Calu3 (cell line): ENCODE results near the gene NAPSA. TPM values are rescaled to one million over a fixed set of nuclear protein-coding genes. Genes with fewer than 3 reads are reported as not detected.
"Not testable (repeated sequence)": the region's sequence is repeated elsewhere in the genome, so short reads cannot be mapped to it uniquely, and the experiment has no call there.

Experiments
- BruUV-seq: library from RNA; stranded (reverse); fragments of 400-500 nt; replicated peaks from 2 replicates; lab custom pipeline; 2021; lab: Mats Ljungman, UMichigan
- CTCF ChIA-PET: fragments of 300-600 bp; sonication (Branson Sonifier 250); formaldehyde crosslinking; loops from one replicate; lab custom pipeline; 2022; ENCODE audit warnings: antibody characterized with exemption; lab: Charles Lee
- DNase-seq: peaks from one replicate; pipeline ENCODE4 v3.0.0; 2022
- H3K27ac Mint-ChIP-seq: one replicate; pipeline ENCODE4 v1.8.0; 2022; ENCODE audit warnings: mixed read lengths; ENCODE audit not compliant: unreplicated experiment
- H3K27me3 Mint-ChIP-seq: one replicate; pipeline ENCODE4 v1.8.0; 2022; ENCODE audit warnings: mixed read lengths; ENCODE audit not compliant: unreplicated experiment
- H3K36me3 Mint-ChIP-seq: one replicate; pipeline ENCODE4 v1.8.0; 2022; ENCODE audit warnings: mild to moderate bottlenecking, moderate library complexity, mixed read lengths; ENCODE audit not compliant: insufficient read depth, unreplicated experiment
- H3K4me1 Mint-ChIP-seq: one replicate; pipeline ENCODE4 v1.8.0; 2022; ENCODE audit warnings: mild to moderate bottlenecking, low read depth, mixed read lengths; ENCODE audit not compliant: unreplicated experiment
- H3K4me3 Mint-ChIP-seq: one replicate; pipeline ENCODE4 v1.8.0; 2022; ENCODE audit warnings: mild to moderate bottlenecking, low read depth, moderate library complexity, mixed read lengths; ENCODE audit not compliant: unreplicated experiment
- H3K9me3 Mint-ChIP-seq: one replicate; pipeline ENCODE4 v1.8.0; 2022; ENCODE audit warnings: low read depth, mixed read lengths; ENCODE audit not compliant: unreplicated experiment
- intact Hi-C: fragments of 100-400 bp; cut with micrococcal nuclease; formaldehyde crosslinking; loops from one replicate; pipeline ENCODE4 v1.10.0; 2022; ENCODE audit not compliant: unreplicated experiment
- total RNA-seq: library from RNA; stranded (reverse); gene quantifications from 2 replicates; pipeline ENCODE4 v1.2.3, GENCODE V29; 2022
- TF ChIP-seq, protein P1 (sequence below): fragments of 200-600 bp; IDR thresholded peaks from one replicate; pipeline ENCODE4 v1.8.0; 2022; ENCODE audit warnings: antibody characterized with exemption; ENCODE audit not compliant: unreplicated experiment

NAPSA gene
- total RNA-seq, 1 experiment from 2014 or later: 1.9 TPM

DNA sequence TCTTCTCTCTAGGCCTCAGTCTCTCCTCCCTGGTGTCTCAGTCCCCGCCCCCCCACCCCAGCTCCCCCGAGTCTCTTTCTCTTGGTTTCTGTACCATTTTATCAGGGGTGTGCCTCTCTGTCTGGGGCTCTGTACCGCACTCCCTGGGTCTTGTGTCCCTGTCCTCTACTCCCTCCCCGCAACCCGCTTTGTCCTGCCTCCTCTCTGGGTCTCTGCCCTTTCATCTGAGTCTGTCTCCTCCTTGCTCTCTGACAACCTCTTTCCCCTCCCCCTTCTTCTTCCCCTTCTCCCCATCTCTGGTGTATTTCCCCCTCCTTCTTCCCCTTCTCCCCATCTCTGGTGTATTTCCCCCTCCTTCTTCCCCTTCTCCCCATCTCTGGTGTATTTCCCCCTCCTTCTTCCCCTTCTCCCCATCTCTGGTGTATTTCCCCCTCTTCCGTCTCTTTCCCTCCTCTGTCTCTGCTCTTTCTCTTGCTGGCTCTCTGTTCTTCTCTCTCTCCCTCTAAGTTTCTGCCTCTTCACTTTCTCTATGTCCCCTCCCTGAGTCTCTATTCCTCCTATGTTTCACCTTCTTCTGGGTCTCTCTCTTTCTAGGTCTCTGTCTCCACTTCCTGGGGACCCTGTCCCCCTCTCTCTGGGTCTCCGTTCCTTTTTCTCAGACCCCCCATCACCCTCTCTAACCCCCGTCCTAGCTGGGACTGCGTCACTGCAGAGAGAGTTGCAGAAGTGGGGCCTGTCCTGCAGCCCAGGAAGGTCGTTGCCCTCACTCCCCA is 34.0 kb downstream of the NAPSA start:
- CTCF ChIA-PET: no interaction called here
- intact Hi-C loops: no loop called here
- Mint-ChIP-seq H3K4me3 (peak overlapping the region; percentile 60), H3K27ac (peak overlapping the region; percentile 51), H3K9me3 (peaks cover 5% of the 10 kb centered on the region), H3K27me3 (peaks cover 66% of the 10 kb centered on the region), H3K36me3 (peaks cover 75% of the 10 kb centered on the region), H3K4me1 (peaks cover 69% of the 10 kb centered on the region)
- TF ChIP-seq, protein P1, sequence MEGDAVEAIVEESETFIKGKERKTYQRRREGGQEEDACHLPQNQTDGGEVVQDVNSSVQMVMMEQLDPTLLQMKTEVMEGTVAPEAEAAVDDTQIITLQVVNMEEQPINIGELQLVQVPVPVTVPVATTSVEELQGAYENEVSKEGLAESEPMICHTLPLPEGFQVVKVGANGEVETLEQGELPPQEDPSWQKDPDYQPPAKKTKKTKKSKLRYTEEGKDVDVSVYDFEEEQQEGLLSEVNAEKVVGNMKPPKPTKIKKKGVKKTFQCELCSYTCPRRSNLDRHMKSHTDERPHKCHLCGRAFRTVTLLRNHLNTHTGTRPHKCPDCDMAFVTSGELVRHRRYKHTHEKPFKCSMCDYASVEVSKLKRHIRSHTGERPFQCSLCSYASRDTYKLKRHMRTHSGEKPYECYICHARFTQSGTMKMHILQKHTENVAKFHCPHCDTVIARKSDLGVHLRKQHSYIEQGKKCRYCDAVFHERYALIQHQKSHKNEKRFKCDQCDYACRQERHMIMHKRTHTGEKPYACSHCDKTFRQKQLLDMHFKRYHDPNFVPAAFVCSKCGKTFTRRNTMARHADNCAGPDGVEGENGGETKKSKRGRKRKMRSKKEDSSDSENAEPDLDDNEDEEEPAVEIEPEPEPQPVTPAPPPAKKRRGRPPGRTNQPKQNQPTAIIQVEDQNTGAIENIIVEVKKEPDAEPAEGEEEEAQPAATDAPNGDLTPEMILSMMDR: no peak
- DNase-seq: no peak
- no TSS peak for BruUV-seq

DNA sequence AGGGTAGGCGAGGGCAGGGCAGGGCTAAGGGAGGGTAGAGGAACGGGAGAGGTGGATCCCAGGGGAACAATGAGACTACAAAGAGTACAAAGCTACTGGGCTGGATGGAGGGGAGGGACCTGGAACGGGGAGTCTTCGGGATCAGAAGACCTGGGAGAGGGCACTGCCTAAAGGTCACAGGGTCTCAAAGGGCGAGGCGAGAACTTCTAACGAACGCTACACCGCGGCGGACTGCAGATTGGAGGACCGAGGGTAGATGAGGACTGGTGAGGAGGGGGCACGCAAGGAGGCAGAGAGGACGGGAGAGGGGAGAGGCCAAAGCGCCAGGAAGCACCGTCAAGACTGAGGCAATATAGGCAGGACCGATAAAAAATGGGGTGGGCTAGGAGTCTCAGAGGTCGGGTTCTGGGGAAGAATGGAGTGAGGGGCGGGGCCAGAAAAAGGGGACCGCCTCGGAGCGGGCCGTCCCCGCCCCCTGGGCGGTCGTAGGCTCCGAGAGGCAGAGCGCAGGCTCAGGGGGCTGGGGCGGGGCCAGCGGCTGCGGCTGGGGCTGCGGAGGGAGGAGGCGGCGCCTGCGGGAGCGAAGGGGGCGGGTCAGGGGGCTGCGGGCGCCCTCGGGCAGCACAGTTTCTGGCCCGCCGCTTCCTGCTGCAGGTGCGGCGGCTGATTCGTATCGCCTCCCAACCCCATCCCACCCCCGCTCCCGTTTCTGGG is 34.9 kb downstream of the NAPSA start:
- Mint-ChIP-seq H3K27me3 (peaks cover 70% of the 10 kb centered on the region), H3K36me3 (peaks cover 73% of the 10 kb centered on the region), H3K27ac (peak overlapping the region; percentile 51), H3K9me3 (peaks cover 5% of the 10 kb centered on the region), H3K4me3 (peak overlapping the region; percentile 60), H3K4me1 (peaks cover 67% of the 10 kb centered on the region)
- DNase-seq: peak; percentile 87
- CTCF ChIA-PET: no interaction called here
- TF ChIP-seq, protein P1: no peak
- no TSS peak for BruUV-seq
- intact Hi-C loops: no loop called here

DNA sequence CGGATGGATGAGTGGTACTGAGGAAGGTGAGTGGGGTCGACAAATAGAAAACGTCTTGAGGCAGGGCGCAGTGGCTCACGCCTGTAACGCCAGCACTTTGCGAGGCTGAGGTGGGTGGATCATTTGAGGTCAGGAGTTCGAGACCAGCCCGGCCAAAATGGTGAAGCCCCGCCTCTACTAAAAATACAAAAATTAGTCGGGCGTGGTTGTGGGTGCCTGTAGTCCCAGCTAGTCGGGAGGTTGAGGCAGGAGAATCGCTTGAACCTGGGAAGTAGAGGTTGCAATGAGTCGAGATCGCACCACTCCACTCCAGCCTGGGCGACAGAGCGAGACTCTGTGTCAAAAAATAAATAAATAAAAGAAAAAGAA is 35.5 kb downstream of the NAPSA start:
- H3K27ac Mint-ChIP-seq: peak overlapping the region; percentile 37
- DNase-seq, intact Hi-C loops, BruUV-seq, H3K9me3 Mint-ChIP-seq, CTCF ChIA-PET: not testable (repeated sequence)
- H3K36me3 Mint-ChIP-seq: peaks cover 69% of the 10 kb centered on the region
- H3K4me3 Mint-ChIP-seq: peak overlapping the region; percentile 60
- H3K27me3 Mint-ChIP-seq: peaks cover 70% of the 10 kb centered on the region
- H3K4me1 Mint-ChIP-seq: peaks cover 61% of the 10 kb centered on the region

DNA sequence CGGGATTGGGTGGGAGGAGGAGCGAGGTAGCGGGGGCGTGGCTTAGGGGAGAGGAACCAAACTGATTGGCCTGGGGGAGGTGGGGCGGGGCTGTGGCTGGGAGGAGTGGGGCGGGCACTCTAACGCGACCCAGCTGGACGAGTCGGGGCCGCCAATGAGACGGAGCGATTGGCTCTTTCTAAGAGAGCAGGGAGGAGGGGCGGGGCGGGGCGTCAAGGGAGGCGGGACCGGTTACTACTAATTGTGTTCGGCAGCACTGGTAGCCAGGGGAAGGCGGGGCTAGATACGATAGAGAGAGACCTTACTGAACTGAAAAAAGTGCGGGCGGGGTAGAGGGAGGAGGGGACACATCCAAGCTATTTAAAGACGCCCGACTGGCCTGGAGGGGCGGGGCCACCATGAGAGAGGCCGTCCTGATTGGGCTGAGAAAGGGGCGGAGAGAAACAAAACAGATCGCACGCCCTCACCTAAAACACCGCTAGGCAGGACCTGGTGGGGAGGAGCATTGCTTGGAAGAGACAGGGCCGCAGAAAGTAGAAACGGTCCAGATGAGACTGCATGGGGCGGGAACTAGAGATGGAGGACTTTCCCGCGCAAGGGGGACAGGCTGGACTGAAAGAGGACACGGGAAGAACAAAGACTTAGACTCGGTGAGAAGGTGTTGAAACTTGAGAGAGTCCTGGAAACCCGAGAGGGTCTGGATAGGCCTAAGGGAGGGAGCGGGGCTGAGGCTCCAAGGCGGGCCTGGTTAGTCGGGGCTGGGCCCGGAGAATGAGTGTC is 36.1 kb downstream of the NAPSA start, which contains the start of gene KCNC3:
Gene KCNC3, minus strand, starts transcription at position 232 of the 780 bp plus-strand sequence. CDS start 295 bp downstream, outside the sequence.
- TF ChIP-seq, protein P1: no peak
- CTCF ChIA-PET: interaction anchor here (0.5 to 1.2 kb wide), 16 partner anchors 10 to 1202 kb away, joined by 3 to 9 read pairs (median 4); no protein-coding TSS in a partner anchor
- peak within 1 kb of the TSS; percentile 51 for H3K27ac Mint-ChIP-seq
- peak; percentile 99 for DNase-seq
- peaks cover 60% of the 10 kb centered on the region for H3K4me1 Mint-ChIP-seq
- BruUV-seq: no TSS peak
- peaks cover 70% of the 10 kb centered on the region for H3K27me3 Mint-ChIP-seq
- peaks cover 65% of the 10 kb centered on the region for H3K36me3 Mint-ChIP-seq
- H3K4me3 Mint-ChIP-seq: peak within 1 kb of the TSS; percentile 60
- H3K9me3 Mint-ChIP-seq: peaks cover 5% of the 10 kb centered on the region
- intact Hi-C loops: no loop called here
